Medulla oblongata (tissue), 1 donor: Measurements from ENCODE around the gene CKMT1A.

Source experiments
- DNase-seq: peaks from one replicate; pipeline ENCODE4 v3.0.0-alpha.2; 2015; ENCODE audit errors: extremely low spot score

The CKMT1A gene

GRCh38 chr15:43748376-43748775, 54.7 kb downstream of the CKMT1A start:
- DNase-seq = no peak
